ENCODE results near the gene XRCC5. TPM values are rescaled to one million over a fixed set of nuclear protein-coding genes. Genes with fewer than 3 reads are reported as not detected.

The XRCC5 gene
- total RNA-seq, 1 experiment from 2014 or later = 198 TPM

GRCh38 chr2:216072473-216072872 lies 36.7 kb upstream of the XRCC5 start:
- H3K27ac Mint-ChIP-seq (ENCODE audit: low read depth, unreplicated experiment) = no peak overlapping the region
- intact Hi-C loops (cut with micrococcal nuclease) = no loop called here
- ChIA-PET POLR2A (interaction anchor here (0.6 to 1.2 kb wide), 3 partner anchors 9 to 38 kb away, joined by 3 to 5 read pairs (median 3); partner anchors contain the start of genes PECR and TMEM169), CTCF (interaction anchor here (1.1 kb wide), 1 partner anchor 24 kb away, joined by 4 read pairs; no protein-coding TSS in a partner anchor)
- H3K9me3 Mint-ChIP-seq (ENCODE audit: unreplicated experiment) = no peaks in the 10 kb centered on the region
- TF ChIP-seq CTCF (IDR thresholded peaks at IDR 0.05; ENCODE audit: unreplicated experiment) = no peak
- H3K4me3 Mint-ChIP-seq (ENCODE audit: unreplicated experiment) = no peak overlapping the region
- H3K4me1 Mint-ChIP-seq (ENCODE audit: insufficient read depth, unreplicated experiment) = no peaks in the 10 kb centered on the region
- no TSS peak for BruUV-seq (replicated peaks)
- no peak for DNase-seq (ENCODE audit: unreplicated experiment)
- peaks cover 5% of the 10 kb centered on the region for H3K36me3 Mint-ChIP-seq (ENCODE audit: insufficient read depth, unreplicated experiment)
- H3K27me3 Mint-ChIP-seq (ENCODE audit: insufficient read depth, unreplicated experiment) = no peaks in the 10 kb centered on the region

GRCh38 chr2:216073773-216074172 lies 35.4 kb upstream of the XRCC5 start:
- no peaks in the 10 kb centered on the region for H3K4me1 Mint-ChIP-seq (ENCODE audit: insufficient read depth, unreplicated experiment)
- ChIA-PET CTCF (interaction anchor here (0.6 to 1.3 kb wide), 3 partner anchors 15 to 55 kb away, joined by 3 read pairs; no protein-coding TSS in a partner anchor), POLR2A (interaction anchor here (1.3 kb wide), 1 partner anchor 36 kb away, joined by 4 read pairs; the partner anchor contains the start of gene XRCC5)

DNA sequence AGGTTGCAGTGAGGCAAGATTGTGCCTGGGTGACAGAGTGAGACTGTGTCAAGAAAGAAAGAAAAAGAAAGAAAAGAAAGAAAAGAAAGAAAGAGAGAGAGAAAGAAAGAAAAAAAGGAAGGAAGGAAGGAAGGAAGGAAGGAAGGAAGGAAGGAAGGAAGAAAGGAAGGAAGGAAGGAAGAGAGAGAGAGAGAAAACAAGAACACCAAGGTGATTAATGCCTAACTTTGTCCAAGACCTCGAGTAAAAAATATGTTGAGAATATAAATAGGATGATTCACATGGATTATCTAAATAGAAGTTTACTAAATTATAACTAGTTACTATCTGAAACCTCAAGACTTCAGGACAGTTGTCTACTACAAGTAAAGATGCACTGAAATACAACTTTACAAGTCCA lies 34.8 kb upstream of the XRCC5 start:
- Mint-ChIP-seq H3K9me3 (ENCODE audit: unreplicated experiment) (no peaks in the 10 kb centered on the region), H3K27ac (ENCODE audit: low read depth, unreplicated experiment) (no peak overlapping the region), H3K36me3 (ENCODE audit: insufficient read depth, unreplicated experiment) (peaks cover 5% of the 10 kb centered on the region), H3K4me1 (ENCODE audit: insufficient read depth, unreplicated experiment) (no peaks in the 10 kb centered on the region), H3K4me3 (ENCODE audit: unreplicated experiment) (no peak overlapping the region), H3K27me3 (ENCODE audit: insufficient read depth, unreplicated experiment) (no peaks in the 10 kb centered on the region)
- ChIA-PET POLR2A (no interaction called here), CTCF (interaction anchor here (0.6 to 1.3 kb wide), 2 partner anchors 51 to 55 kb away, joined by 3 read pairs; no protein-coding TSS in a partner anchor)
- intact Hi-C loops (cut with micrococcal nuclease) = no loop called here
- no peak for DNase-seq (ENCODE audit: unreplicated experiment)
- no TSS peak for BruUV-seq (replicated peaks)
- no peak for TF ChIP-seq CTCF (IDR thresholded peaks at IDR 0.05; ENCODE audit: unreplicated experiment)

More at GRCh38 chr2:216073773-216074172, 35.4 kb upstream of the XRCC5 start:
- Mint-ChIP-seq H3K36me3 (ENCODE audit: insufficient read depth, unreplicated experiment) (peaks cover 5% of the 10 kb centered on the region), H3K27me3 (ENCODE audit: insufficient read depth, unreplicated experiment) (no peaks in the 10 kb centered on the region), H3K4me3 (ENCODE audit: unreplicated experiment) (no peak overlapping the region), H3K9me3 (ENCODE audit: unreplicated experiment) (no peaks in the 10 kb centered on the region), H3K27ac (ENCODE audit: low read depth, unreplicated experiment) (no peak overlapping the region)
- intact Hi-C loops (cut with micrococcal nuclease) = no loop called here
- BruUV-seq (replicated peaks) = no TSS peak
- no peak for TF ChIP-seq CTCF (IDR thresholded peaks at IDR 0.05; ENCODE audit: unreplicated experiment)
- DNase-seq (ENCODE audit: unreplicated experiment) = no peak

- H3K4me3 Mint-ChIP-seq (ENCODE audit: unreplicated experiment) = no peak overlapping the region
- no peak overlapping the region for H3K27ac Mint-ChIP-seq (ENCODE audit: low read depth, unreplicated experiment)
- intact Hi-C loops (cut with micrococcal nuclease) = no loop called here
- no peak for DNase-seq (ENCODE audit: unreplicated experiment)
- POLR2A ChIA-PET = no interaction called here
- H3K36me3 Mint-ChIP-seq (ENCODE audit: insufficient read depth, unreplicated experiment) = peaks cover 5% of the 10 kb centered on the region
- no peaks in the 10 kb centered on the region for H3K9me3 Mint-ChIP-seq (ENCODE audit: unreplicated experiment)
- CTCF ChIA-PET = interaction anchor here (1.3 kb wide), 1 partner anchor 52 kb away, joined by 3 read pairs; no protein-coding TSS in a partner anchor
- TF ChIP-seq CTCF (IDR thresholded peaks at IDR 0.05; ENCODE audit: unreplicated experiment) = no peak
- no TSS peak for BruUV-seq (replicated peaks)
- no peaks in the 10 kb centered on the region for H3K4me1 Mint-ChIP-seq (ENCODE audit: insufficient read depth, unreplicated experiment)
- no peaks in the 10 kb centered on the region for H3K27me3 Mint-ChIP-seq (ENCODE audit: insufficient read depth, unreplicated experiment)
These were observed 34.4 kb upstream of the XRCC5 start for GRCh38 chr2:216074794-216075193.

Data from MCF 10A (cell line).